ENCODE results near the gene GOLT1A.

GRCh38 chr1:204224655-204225054, 10.9 kb upstream of the GOLT1A start:
- no peak for TF ChIP-seq CTCF (IDR thresholded peaks at IDR 0.05; ENCODE audit: low read length)
- TF ChIP-seq EZH2 (IDR thresholded peaks at IDR 0.05; ENCODE audit: borderline replicate concordance, low read length), result no peak
